Right atrium auricular region (tissue), 2 donors: Measurements from ENCODE around the gene HOXB5. TPM values are rescaled to one million over a fixed set of nuclear protein-coding genes. Genes with fewer than 3 reads are reported as not detected.

Source experiments
- DNase-seq: peaks from one replicate; pipeline ENCODE4 v3.0.0-alpha.2; 2019; ENCODE audit warnings: low spot score
- H3K27ac ChIP-seq, 2 donors: fragments of 200-600 bp; sonication (generic); 1 replicate in 1 of 2; 2 replicates in 1 of 2; pipeline ENCODE4 v1.5.1; 2016 to 2019
- H3K27me3 ChIP-seq, 2 donors: fragments of 200-600 bp; sonication (generic); one replicate each; pipeline versions ENCODE4 v1.5.1 to v1.6.0; 2017 to 2019
- H3K36me3 ChIP-seq: fragments of 200-600 bp; sonication (generic); one replicate; pipeline ENCODE4 v1.5.1; 2016
- H3K4me1 ChIP-seq, 2 donors: fragments of 200-600 bp; sonication (generic); one replicate each; pipeline versions ENCODE4 v1.5.1 to v1.6.0; 2017 to 2019
- H3K4me3 ChIP-seq, 2 donors: fragments of 200-600 bp; sonication (generic); 1 replicate in 1 of 2; 2 replicates in 1 of 2; pipeline ENCODE4 v1.5.1; 2017 to 2019; ENCODE audit warnings: mild to moderate bottlenecking in 1 of 2, moderate library complexity in 1 of 2
- H3K9me3 ChIP-seq, 2 donors: fragments of 200-600 bp; sonication (generic); one replicate each; pipeline ENCODE4 v1.5.1; 2019
- CTCF ChIP-seq, 2 donors: fragments of 200-600 bp; sonication (generic); IDR thresholded peaks; one replicate each; pipeline ENCODE4 v1.5.1; 2019; ENCODE audit warnings: antibody characterized with exemption in 2 of 2
- total RNA-seq, 2 donors: library from RNA; depleted of rRNA; stranded (reverse); fragments of >200 nt; gene quantifications; one replicate each; pipeline ENCODE4 v1.1.0, GENCODE V29; 2016

The HOXB5 gene
- total RNA-seq, 2 donors from 2014 or later = not detected

- Histone ChIP-seq H3K27ac (no peak overlapping the region), H3K4me1 (peaks cover 0 to 25% of the 10 kb centered on the region in 2 donors), H3K4me3 (no peak overlapping the region), H3K27me3 (peaks cover 0 to 11% of the 10 kb centered on the region in 2 donors), H3K9me3 (no peaks in the 10 kb centered on the region), H3K36me3 (no peaks in the 10 kb centered on the region)
- no peak for TF ChIP-seq CTCF (IDR thresholded peaks at IDR 0.05)
- DNase-seq = no peak
These were observed 33.5 kb downstream of the HOXB5 start for GRCh38 chr17:48559840-48560817.

GRCh38 chr17:48559122-48559839, 34.3 kb downstream of the HOXB5 start:
- Histone ChIP-seq H3K4me1 (peaks cover 0 to 24% of the 10 kb centered on the region in 2 donors), H3K9me3 (no peaks in the 10 kb centered on the region), H3K4me3 (no peak overlapping the region), H3K27me3 (peaks cover 0 to 10% of the 10 kb centered on the region in 2 donors), H3K27ac (no peak overlapping the region), H3K36me3 (no peaks in the 10 kb centered on the region)
- TF ChIP-seq CTCF (IDR thresholded peaks at IDR 0.05) = no peak
- DNase-seq = no peak

- Histone ChIP-seq H3K4me1 (peaks cover 0 to 22% of the 10 kb centered on the region in 2 donors), H3K27me3 (peaks cover 0 to 9% of the 10 kb centered on the region in 2 donors), H3K36me3 (no peaks in the 10 kb centered on the region), H3K27ac (no peak overlapping the region), H3K4me3 (no peak overlapping the region), H3K9me3 (no peaks in the 10 kb centered on the region)
- TF ChIP-seq CTCF (IDR thresholded peaks at IDR 0.05) = no peak
- no peak for DNase-seq
These were observed 34.8 kb downstream of the HOXB5 start for GRCh38 chr17:48558831-48559121.

- Histone ChIP-seq H3K27ac (no peak overlapping the region), H3K9me3 (no peaks in the 10 kb centered on the region), H3K27me3 (peaks cover 0 to 7% of the 10 kb centered on the region in 2 donors), H3K4me3 (no peak overlapping the region), H3K4me1 (peaks cover 0 to 22% of the 10 kb centered on the region in 2 donors), H3K36me3 (no peaks in the 10 kb centered on the region)
- no peak for DNase-seq
- no peak for TF ChIP-seq CTCF (IDR thresholded peaks at IDR 0.05)
These were observed 35.3 kb downstream of the HOXB5 start for GRCh38 chr17:48558057-48558830.

- no peaks in the 10 kb centered on the region for H3K9me3 ChIP-seq
- H3K27ac ChIP-seq = no peak overlapping the region
- peaks cover 0 to 22% of the 10 kb centered on the region in 2 donors for H3K4me1 ChIP-seq
- no peak for TF ChIP-seq CTCF (IDR thresholded peaks at IDR 0.05)
- peaks cover 0 to 7% of the 10 kb centered on the region in 2 donors for H3K27me3 ChIP-seq
- H3K4me3 ChIP-seq = no peak overlapping the region
- DNase-seq = no peak
- H3K36me3 ChIP-seq = no peaks in the 10 kb centered on the region
These were observed 36.8 kb downstream of the HOXB5 start for GRCh38 chr17:48556576-48557401.
